Endodermal cell (in vitro differentiated cells): Measurements from ENCODE around the gene PRR33. TPM values are rescaled to one million over a fixed set of nuclear protein-coding genes. Genes with fewer than 3 reads are reported as not detected.

ENCODE experiments used
- DNase-seq: peaks from one replicate; pipeline ENCODE4 v3.0.0-alpha.2; 2017
- H3K27ac ChIP-seq: 2 replicates; pipeline ENCODE4 v1.5.1; 2013; ENCODE audit warnings: mild to moderate bottlenecking, low read depth, low read length, moderate library complexity
- H3K27me3 ChIP-seq: 2 replicates; pipeline ENCODE4 v1.6.1; 2013; ENCODE audit warnings: mild to moderate bottlenecking, low read length, moderate library complexity; ENCODE audit not compliant: insufficient read depth, control insufficient read depth, poor library complexity, severe bottlenecking
- H3K36me3 ChIP-seq: 2 replicates; pipeline ENCODE4 v1.7.0; 2013; ENCODE audit warnings: mild to moderate bottlenecking, low read length, moderate library complexity; ENCODE audit not compliant: control insufficient read depth, insufficient read depth
- H3K4me1 ChIP-seq: one replicate; pipeline ENCODE4 v1.7.0; 2013; ENCODE audit warnings: low read length; ENCODE audit not compliant: control insufficient read depth, insufficient read depth
- H3K4me3 ChIP-seq: 2 replicates; pipeline ENCODE4 v1.5.1; 2013; ENCODE audit warnings: mild to moderate bottlenecking, low read length, moderate library complexity
- H3K9ac ChIP-seq: 2 replicates; pipeline ENCODE4 v1.6.1; 2013; ENCODE audit warnings: mild to moderate bottlenecking, low read length, moderate library complexity; ENCODE audit not compliant: poor library complexity, severe bottlenecking; ENCODE audit errors: extremely low read depth
- H3K9me3 ChIP-seq: 2 replicates; pipeline ENCODE4 v1.6.1; 2013; ENCODE audit warnings: mild to moderate bottlenecking, low read length, moderate library complexity; ENCODE audit not compliant: control insufficient read depth
- H3K27ac Mint-ChIP-seq: 2 replicates; pipeline ENCODE4 v1.8.0; 2020; ENCODE audit warnings: mixed read lengths
- H3K27me3 Mint-ChIP-seq: 2 replicates; pipeline ENCODE4 v1.8.0; 2021; ENCODE audit warnings: mild to moderate bottlenecking, mixed read lengths; ENCODE audit not compliant: insufficient read depth
- H3K36me3 Mint-ChIP-seq: 2 replicates; pipeline ENCODE4 v1.8.0; 2020; ENCODE audit warnings: low read depth, mixed read lengths
- H3K4me1 Mint-ChIP-seq: 2 replicates; pipeline ENCODE4 v1.8.0; 2020; ENCODE audit warnings: mixed read lengths
- H3K4me3 Mint-ChIP-seq: 2 replicates; pipeline ENCODE4 v1.8.0; 2020; ENCODE audit warnings: mild to moderate bottlenecking, moderate library complexity, mixed read lengths
- H3K9me3 Mint-ChIP-seq: 2 replicates; pipeline ENCODE4 v1.8.0; 2020; ENCODE audit warnings: mild to moderate bottlenecking, mixed read lengths
- CTCF ChIP-seq: fragments of 200-600 bp; sonication (generic); conservative IDR thresholded peaks from 2 replicates; pipeline ENCODE4 v1.5.0; 2021; ENCODE audit warnings: antibody characterized with exemption, mild to moderate bottlenecking
- WGBS, 2 experiments: methylation state at CpG; one replicate each; pipeline versions ENCODE4 v1.1.5 to v1.1.7; 2013; ENCODE audit warnings: missing lambda C conversion rate in 2 of 2, mixed read lengths in 1 of 2; ENCODE audit not compliant: insufficient coverage in 1 of 2, insufficient read length in 1 of 2; 5-methylcytosine and 5-hydroxymethylcytosine counted together
- total RNA-seq, 2 donors: library from RNA; stranded (reverse); fragmentation: NEBNext Ultra II Directional in 1 of 2; extraction: Animal tissue kit (Norgen Biotek cat#: 25700) in 1 of 2; gene quantifications; 2 replicates in 1 of 2; 3 replicates in 1 of 2; pipeline ENCODE4 v1.2.1, GENCODE V29; 2021

Gene PRR33
- total RNA-seq, 2 donors from 2014 or later: not detected

GRCh38 chr11:1917523-1918435 lies 26.1 kb upstream of the PRR33 start:
- H3K36me3 ChIP-seq: no peaks in the 10 kb centered on the region
- H3K9ac ChIP-seq: no peak overlapping the region
- H3K9me3 ChIP-seq: no peaks in the 10 kb centered on the region
- Mint-ChIP-seq H3K36me3 (no peaks in the 10 kb centered on the region), H3K4me1 (no peaks in the 10 kb centered on the region), H3K27me3 (peaks cover 2% of the 10 kb centered on the region), H3K27ac (no peak overlapping the region), H3K9me3 (peaks cover 5% of the 10 kb centered on the region), H3K4me3 (no peak overlapping the region)
- no peaks in the 10 kb centered on the region for H3K4me1 ChIP-seq
- TF ChIP-seq CTCF: peak; percentile 76
- no peak overlapping the region for H3K27ac ChIP-seq
- DNase-seq: peak; percentile 76
- H3K27me3 ChIP-seq: no peaks in the 10 kb centered on the region
- H3K4me3 ChIP-seq: no peak overlapping the region
- 84% methylated on average over 13 to 34 of the region's 34 CpGs for WGBS, 2 experiments

GRCh38 chr11:1916986-1917522 lies 25.4 kb upstream of the PRR33 start:
- H3K27ac ChIP-seq: no peak overlapping the region
- no peak overlapping the region for H3K4me3 ChIP-seq
- H3K27me3 ChIP-seq: no peaks in the 10 kb centered on the region
- no peak for TF ChIP-seq CTCF
- Mint-ChIP-seq H3K27ac (no peak overlapping the region), H3K4me1 (no peaks in the 10 kb centered on the region), H3K4me3 (no peak overlapping the region), H3K9me3 (peaks cover 5% of the 10 kb centered on the region), H3K27me3 (peaks cover 2% of the 10 kb centered on the region), H3K36me3 (no peaks in the 10 kb centered on the region)
- H3K9me3 ChIP-seq: no peaks in the 10 kb centered on the region
- WGBS, 2 experiments: 88 to 93% methylated on average over 3 to 8 of the region's 8 CpGs
- H3K9ac ChIP-seq: no peak overlapping the region
- no peaks in the 10 kb centered on the region for H3K36me3 ChIP-seq
- no peaks in the 10 kb centered on the region for H3K4me1 ChIP-seq
- no peak for DNase-seq

GRCh38 chr11:1916132-1916985 lies 24.7 kb upstream of the PRR33 start:
- H3K9me3 Mint-ChIP-seq: peaks cover 5% of the 10 kb centered on the region

More at GRCh38 chr11:1916132-1916985, 24.7 kb upstream of the PRR33 start:
- no peak for TF ChIP-seq CTCF
- H3K4me3 Mint-ChIP-seq: no peak overlapping the region
- no peaks in the 10 kb centered on the region for H3K36me3 Mint-ChIP-seq
- no peak for DNase-seq
- Histone ChIP-seq H3K27me3 (no peaks in the 10 kb centered on the region), H3K27ac (no peak overlapping the region), H3K4me1 (no peaks in the 10 kb centered on the region), H3K4me3 (no peak overlapping the region), H3K9ac (no peak overlapping the region), H3K9me3 (no peaks in the 10 kb centered on the region), H3K36me3 (no peaks in the 10 kb centered on the region)
- WGBS, 2 experiments: 86 to 96% methylated on average over 5 to 14 of the region's 14 CpGs
- no peak overlapping the region for H3K27ac Mint-ChIP-seq
- H3K4me1 Mint-ChIP-seq: no peaks in the 10 kb centered on the region
- peaks cover 2% of the 10 kb centered on the region for H3K27me3 Mint-ChIP-seq
